A673 (cell line): ENCODE measurements around the gene SLC22A4.

Experiments
- EZH2 ChIP-seq: fragments of 200-600 bp; sonication (generic); IDR thresholded peaks from 2 replicates; pipeline ENCODE4 v1.6.1; 2017; ENCODE audit warnings: borderline replicate concordance, low read depth, mild to moderate bottlenecking, mixed read lengths, antibody characterized with exemption, low read length; ENCODE audit not compliant: poor library complexity, severe bottlenecking
- TF ChIP-seq, protein P1 (sequence below): fragments of 300-800, 200-600 bp; sonication (generic); conservative IDR thresholded peaks from 2 replicates; pipeline ENCODE4 v1.5.1; 2017; ENCODE audit warnings: low read depth, mild to moderate bottlenecking, antibody characterized with exemption, low read length, moderate library complexity, mixed read lengths

DNA sequence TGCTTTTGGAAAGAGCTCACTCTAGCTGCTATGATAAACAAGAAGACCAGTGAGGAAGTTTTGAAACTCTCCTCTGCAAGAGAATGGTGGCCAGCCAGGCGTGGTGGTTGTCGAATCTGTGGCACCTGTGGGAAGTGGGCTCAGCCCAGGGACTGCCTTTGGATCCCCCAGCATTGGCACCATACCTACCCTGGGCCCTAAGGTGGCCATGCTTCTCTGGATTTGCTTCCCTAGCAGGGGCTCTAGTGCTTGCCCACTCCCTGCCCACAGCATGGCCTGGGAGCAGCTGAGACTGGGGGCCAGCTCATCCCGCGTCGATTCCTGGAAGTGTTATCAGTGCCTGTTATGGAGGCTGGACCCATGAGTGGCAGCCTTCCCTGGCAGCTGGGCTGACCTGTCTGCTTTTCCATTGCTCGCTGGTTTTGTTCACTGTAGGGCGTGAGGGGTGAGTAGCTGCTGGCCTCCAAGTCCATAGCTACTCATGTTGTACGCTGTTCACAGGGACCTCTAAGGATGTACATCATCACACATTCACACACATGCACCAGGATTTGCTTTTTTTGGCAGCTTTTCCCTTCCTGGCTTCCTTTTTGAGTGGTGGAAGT, 2.3 kb downstream of the SLC22A4 start:
- TF ChIP-seq, protein P1, sequence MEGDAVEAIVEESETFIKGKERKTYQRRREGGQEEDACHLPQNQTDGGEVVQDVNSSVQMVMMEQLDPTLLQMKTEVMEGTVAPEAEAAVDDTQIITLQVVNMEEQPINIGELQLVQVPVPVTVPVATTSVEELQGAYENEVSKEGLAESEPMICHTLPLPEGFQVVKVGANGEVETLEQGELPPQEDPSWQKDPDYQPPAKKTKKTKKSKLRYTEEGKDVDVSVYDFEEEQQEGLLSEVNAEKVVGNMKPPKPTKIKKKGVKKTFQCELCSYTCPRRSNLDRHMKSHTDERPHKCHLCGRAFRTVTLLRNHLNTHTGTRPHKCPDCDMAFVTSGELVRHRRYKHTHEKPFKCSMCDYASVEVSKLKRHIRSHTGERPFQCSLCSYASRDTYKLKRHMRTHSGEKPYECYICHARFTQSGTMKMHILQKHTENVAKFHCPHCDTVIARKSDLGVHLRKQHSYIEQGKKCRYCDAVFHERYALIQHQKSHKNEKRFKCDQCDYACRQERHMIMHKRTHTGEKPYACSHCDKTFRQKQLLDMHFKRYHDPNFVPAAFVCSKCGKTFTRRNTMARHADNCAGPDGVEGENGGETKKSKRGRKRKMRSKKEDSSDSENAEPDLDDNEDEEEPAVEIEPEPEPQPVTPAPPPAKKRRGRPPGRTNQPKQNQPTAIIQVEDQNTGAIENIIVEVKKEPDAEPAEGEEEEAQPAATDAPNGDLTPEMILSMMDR: no peak
- no peak for TF ChIP-seq EZH2
